Anterior cingulate cortex (tissue), 58 donors: ENCODE data around the gene SIGLEC9.

ENCODE experiments used
- DNase-seq, 58 donors: peaks; one replicate each; lab custom pipeline; 2025; lab: John Stamatoyannopoulos, UW

SIGLEC9 gene

GRCh38 chr19:51096473-51097165, 28.1 kb upstream of the SIGLEC9 start:
- no peak for DNase-seq

GRCh38 chr19:51097166-51097738, 27.5 kb upstream of the SIGLEC9 start:
- peak in 35 of 58 donors; percentile 0 to 69 (median 15) for DNase-seq

GRCh38 chr19:51097796-51098195, 26.9 kb upstream of the SIGLEC9 start:
- no peak for DNase-seq

- no peak for DNase-seq
These were observed 26.2 kb upstream of the SIGLEC9 start for GRCh38 chr19:51098365-51099046.

- DNase-seq = no peak
These were observed 25.7 kb upstream of the SIGLEC9 start for GRCh38 chr19:51099047-51099382.

- DNase-seq = no peak
These were observed 24.1 kb upstream of the SIGLEC9 start for GRCh38 chr19:51100601-51101000.

- DNase-seq = no peak
These were observed 23.4 kb upstream of the SIGLEC9 start for GRCh38 chr19:51101171-51101865.

- DNase-seq = no peak
These were observed 21.7 kb upstream of the SIGLEC9 start for GRCh38 chr19:51102991-51103390.

- no peak for DNase-seq
These were observed 20.8 kb upstream of the SIGLEC9 start for GRCh38 chr19:51103926-51104341.

- DNase-seq = peak in 6 of 58 donors; percentile 37 to 54 (median 44)
These were observed 17.2 kb upstream of the SIGLEC9 start for GRCh38 chr19:51107406-51108065.

GRCh38 chr19:51108066-51108804, 16.5 kb upstream of the SIGLEC9 start, which contains the start of gene CTU1:
CTU1 (minus strand) TSS chr19:51108409; CDS start chr19:51104569, 3,840 bp downstream.
- DNase-seq = peak; percentile 90 to 100 (median 98)

- peak in 17 of 58 donors; percentile 74 to 93 (median 86) for DNase-seq
These were observed 15.9 kb upstream of the SIGLEC9 start for GRCh38 chr19:51108805-51109146.

- DNase-seq = no peak
These were observed 14.1 kb upstream of the SIGLEC9 start for GRCh38 chr19:51110666-51110971.

- no peak for DNase-seq
These were observed 13.1 kb upstream of the SIGLEC9 start for GRCh38 chr19:51111606-51112005.

- no peak for DNase-seq
These were observed 10.5 kb upstream of the SIGLEC9 start for GRCh38 chr19:51114087-51114729.

- no peak for DNase-seq
These were observed 7.9 kb upstream of the SIGLEC9 start for GRCh38 chr19:51116736-51117286.

GRCh38 chr19:51119101-51119500, 5.6 kb upstream of the SIGLEC9 start:
- DNase-seq = no peak

- DNase-seq = no peak
These were observed 5.1 kb upstream of the SIGLEC9 start for GRCh38 chr19:51119611-51120010.

GRCh38 chr19:51120160-51120559, 4.5 kb upstream of the SIGLEC9 start:
- DNase-seq = no peak
